GM12892 (cell line): ENCODE data around the gene ANXA6.

Source experiments
- POLR2A ChIP-seq: IDR thresholded peaks from 2 replicates; pipeline ENCODE4 v1.6.1; 2011; ENCODE audit warnings: low read depth, low read length, control low read depth
- POLR2AphosphoS5 ChIP-seq: IDR thresholded peaks from 2 replicates; pipeline ENCODE4 v1.6.1; 2011; ENCODE audit warnings: low read depth, low read length, control low read depth
- TAF1 ChIP-seq: IDR thresholded peaks from 2 replicates; pipeline ENCODE4 v1.6.1; 2011; ENCODE audit warnings: low read depth, mild to moderate bottlenecking, control low read depth, low read length, borderline replicate concordance

- TF ChIP-seq POLR2A (no peak), TAF1 (no peak), POLR2AphosphoS5 (no peak)
Measured at GRCh38 chr5:151178372-151178771, 20.8 kb upstream of the ANXA6 start.
